Activated B cell treated with CpG ODN at 0.5 μM for 24 hours (primary cell): ENCODE data around the gene PATE2. TPM values are rescaled to one million over a fixed set of nuclear protein-coding genes. Genes with fewer than 3 reads are reported as not detected.

Experiments used
- ATAC-seq: fragments of 200-7000 bp; cut with Tn5 transposase; one replicate; pipeline ENCODE4 v1.10.0; 2021; ENCODE audit warnings: low read depth, mild to moderate bottlenecking, moderate library complexity
- CTCF ChIA-PET: fragments of 350-600 bp; sonication (Branson Sonifier 250); formaldehyde crosslinking; loops from one replicate; lab custom pipeline; 2021; ENCODE audit warnings: antibody characterized with exemption; lab: Charles Lee
- POLR2A ChIA-PET: fragments of 350-600 bp; sonication (Branson Sonifier 250); formaldehyde crosslinking; loops from one replicate; lab custom pipeline; 2021; ENCODE audit warnings: antibody characterized with exemption; lab: Charles Lee
- DNase-seq: peaks from one replicate; pipeline ENCODE4 v3.0.0; 2022
- H3K27ac Mint-ChIP-seq: one replicate; pipeline ENCODE4 v1.8.0; 2020; ENCODE audit warnings: mixed read lengths
- H3K27me3 Mint-ChIP-seq: one replicate; pipeline ENCODE4 v1.8.0; 2021; ENCODE audit warnings: mixed read lengths
- H3K36me3 Mint-ChIP-seq: one replicate; pipeline ENCODE4 v1.8.0; 2021; ENCODE audit warnings: low read depth, mixed read lengths
- H3K4me1 Mint-ChIP-seq: one replicate; pipeline ENCODE4 v1.8.0; 2021; ENCODE audit warnings: mixed read lengths
- H3K4me3 Mint-ChIP-seq: one replicate; pipeline ENCODE4 v1.8.0; 2020; ENCODE audit warnings: mild to moderate bottlenecking, mixed read lengths
- H3K9me3 Mint-ChIP-seq: one replicate; pipeline ENCODE4 v1.8.0; 2020; ENCODE audit warnings: mixed read lengths
- intact Hi-C: fragments of 100-400 bp; cut with micrococcal nuclease; formaldehyde crosslinking; loops from one replicate; pipeline ENCODE4 v1.15.1; 2024
- total RNA-seq: library from RNA; stranded (reverse); gene quantifications from 2 replicates; pipeline ENCODE4 v1.2.3, GENCODE V29; 2022
- TF ChIP-seq, protein P1 (sequence below): fragments of 200-600 bp; IDR thresholded peaks from one replicate; pipeline ENCODE4 v1.8.0; 2022; ENCODE audit warnings: antibody characterized with exemption, mild to moderate bottlenecking

PATE2 gene
- total RNA-seq: not detected in 2 replicates

DNA sequence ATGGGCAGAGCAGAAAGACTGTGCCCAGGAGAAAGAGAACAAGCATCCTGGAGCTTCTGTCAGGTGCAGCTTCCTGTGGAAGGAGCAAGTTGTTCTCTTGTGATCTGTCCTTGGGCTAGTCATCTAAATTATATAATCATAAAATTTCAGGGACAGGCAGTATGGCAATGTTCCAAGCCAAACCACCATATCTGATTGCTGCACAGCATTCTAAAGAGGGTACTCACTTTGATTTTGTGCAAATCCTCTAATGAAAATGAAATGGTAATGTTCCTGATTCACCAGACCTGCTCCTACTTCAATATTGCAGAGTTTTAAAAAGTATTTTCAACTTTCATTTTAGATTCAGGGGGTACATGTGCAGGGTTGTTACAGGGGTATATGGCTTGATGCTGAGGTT lies at the start of gene PATE2:
Gene PATE2, minus strand, starts transcription at position 101 of the 400 bp plus-strand sequence. Its CDS starts 55 bp downstream, at position 46.
- ChIA-PET POLR2A (no interaction called here), CTCF (no interaction called here)
- no peaks in the 10 kb centered on the region for H3K36me3 Mint-ChIP-seq
- ATAC-seq: no peak
- no peaks in the 10 kb centered on the region for H3K27me3 Mint-ChIP-seq
- no peak within 1 kb of the TSS for H3K27ac Mint-ChIP-seq
- intact Hi-C loops: no loop called here
- no peaks in the 10 kb centered on the region for H3K4me1 Mint-ChIP-seq
- TF ChIP-seq, protein P1, sequence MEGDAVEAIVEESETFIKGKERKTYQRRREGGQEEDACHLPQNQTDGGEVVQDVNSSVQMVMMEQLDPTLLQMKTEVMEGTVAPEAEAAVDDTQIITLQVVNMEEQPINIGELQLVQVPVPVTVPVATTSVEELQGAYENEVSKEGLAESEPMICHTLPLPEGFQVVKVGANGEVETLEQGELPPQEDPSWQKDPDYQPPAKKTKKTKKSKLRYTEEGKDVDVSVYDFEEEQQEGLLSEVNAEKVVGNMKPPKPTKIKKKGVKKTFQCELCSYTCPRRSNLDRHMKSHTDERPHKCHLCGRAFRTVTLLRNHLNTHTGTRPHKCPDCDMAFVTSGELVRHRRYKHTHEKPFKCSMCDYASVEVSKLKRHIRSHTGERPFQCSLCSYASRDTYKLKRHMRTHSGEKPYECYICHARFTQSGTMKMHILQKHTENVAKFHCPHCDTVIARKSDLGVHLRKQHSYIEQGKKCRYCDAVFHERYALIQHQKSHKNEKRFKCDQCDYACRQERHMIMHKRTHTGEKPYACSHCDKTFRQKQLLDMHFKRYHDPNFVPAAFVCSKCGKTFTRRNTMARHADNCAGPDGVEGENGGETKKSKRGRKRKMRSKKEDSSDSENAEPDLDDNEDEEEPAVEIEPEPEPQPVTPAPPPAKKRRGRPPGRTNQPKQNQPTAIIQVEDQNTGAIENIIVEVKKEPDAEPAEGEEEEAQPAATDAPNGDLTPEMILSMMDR: no peak
- no peak within 1 kb of the TSS for H3K4me3 Mint-ChIP-seq
- H3K9me3 Mint-ChIP-seq: no peaks in the 10 kb centered on the region
- no peak for DNase-seq

DNA sequence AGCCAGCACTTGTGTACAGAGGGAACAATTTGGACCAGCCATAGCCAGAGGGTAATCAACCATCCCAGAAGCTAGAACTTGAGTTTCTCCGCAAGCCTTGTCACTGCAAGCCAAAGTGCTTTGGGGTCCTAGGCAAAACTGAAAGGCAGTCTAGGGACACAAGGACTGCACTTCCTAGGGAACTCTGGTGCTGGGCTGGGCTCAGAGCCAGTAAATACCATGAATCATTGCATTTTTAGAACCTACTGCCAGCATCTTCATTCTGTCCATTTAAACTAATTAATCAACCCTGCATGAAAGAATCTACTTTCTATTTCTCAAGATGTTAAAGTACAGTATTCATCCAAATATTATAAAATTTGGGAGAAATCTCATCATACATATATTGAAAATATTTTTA lies 29.3 kb upstream of the PATE2 start:
- H3K9me3 Mint-ChIP-seq: peaks cover 4% of the 10 kb centered on the region
- ChIA-PET POLR2A (no interaction called here), CTCF (no interaction called here)
- H3K27me3 Mint-ChIP-seq: no peaks in the 10 kb centered on the region
- DNase-seq (no peak), ATAC-seq (no peak)
- intact Hi-C loops: no loop called here
- no peak overlapping the region for H3K27ac Mint-ChIP-seq
- no peaks in the 10 kb centered on the region for H3K36me3 Mint-ChIP-seq
- no peak overlapping the region for H3K4me3 Mint-ChIP-seq
- TF ChIP-seq, protein P1: no peak
- H3K4me1 Mint-ChIP-seq: no peaks in the 10 kb centered on the region

DNA sequence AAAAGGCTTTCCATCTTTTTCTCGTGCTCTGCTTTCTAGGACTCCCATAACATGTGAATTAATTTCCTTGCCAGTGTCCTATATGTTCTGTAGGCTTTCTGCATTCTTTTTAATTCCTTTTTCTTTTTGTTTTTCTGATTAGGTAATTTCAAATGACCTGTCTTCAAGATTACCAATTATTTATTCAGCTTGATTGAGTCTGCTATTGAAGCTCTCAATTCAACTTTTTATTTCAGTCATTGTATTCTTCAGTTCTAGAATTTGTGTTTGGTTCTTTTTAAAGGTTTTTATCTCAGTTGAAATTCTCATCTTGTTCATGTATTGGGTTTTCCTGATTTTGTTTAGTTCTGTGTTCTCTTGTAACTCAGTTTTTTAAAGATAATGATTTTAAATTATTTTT lies 23.8 kb upstream of the PATE2 start:
- Mint-ChIP-seq H3K27ac (no peak overlapping the region), H3K4me1 (no peaks in the 10 kb centered on the region), H3K27me3 (no peaks in the 10 kb centered on the region), H3K9me3 (peaks cover 30% of the 10 kb centered on the region), H3K4me3 (no peak overlapping the region), H3K36me3 (peaks cover 1% of the 10 kb centered on the region)
- ChIA-PET POLR2A (no interaction called here), CTCF (no interaction called here)
- no peak for ATAC-seq
- intact Hi-C loops: no loop called here
- no peak for DNase-seq
- TF ChIP-seq, protein P1: no peak

DNA sequence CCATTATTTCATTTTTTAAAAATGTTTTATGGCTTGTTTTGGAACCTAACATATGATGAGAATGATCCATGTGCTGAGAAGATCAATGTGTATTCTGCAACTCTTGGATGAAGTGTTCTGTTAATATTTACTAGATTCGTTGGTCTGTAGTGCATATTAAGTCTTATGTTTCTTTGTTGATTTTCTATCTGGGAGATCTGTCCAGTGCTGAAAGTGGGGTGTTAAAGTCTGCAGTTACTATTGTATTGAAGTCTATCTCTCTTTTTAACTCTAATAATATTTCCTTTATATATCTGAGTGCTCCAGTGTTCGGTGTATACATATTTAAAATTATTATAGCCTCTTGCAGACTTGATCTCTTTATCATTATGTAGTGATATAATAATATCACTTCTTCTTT lies 21.2 kb upstream of the PATE2 start:
- ChIA-PET POLR2A (no interaction called here), CTCF (no interaction called here)
- DNase-seq (no peak), ATAC-seq (no peak)
- Mint-ChIP-seq H3K4me3 (no peak overlapping the region), H3K36me3 (peaks cover 1% of the 10 kb centered on the region), H3K4me1 (no peaks in the 10 kb centered on the region), H3K27ac (no peak overlapping the region), H3K27me3 (no peaks in the 10 kb centered on the region), H3K9me3 (peaks cover 42% of the 10 kb centered on the region)
- TF ChIP-seq, protein P1: no peak
- intact Hi-C loops: no loop called here

DNA sequence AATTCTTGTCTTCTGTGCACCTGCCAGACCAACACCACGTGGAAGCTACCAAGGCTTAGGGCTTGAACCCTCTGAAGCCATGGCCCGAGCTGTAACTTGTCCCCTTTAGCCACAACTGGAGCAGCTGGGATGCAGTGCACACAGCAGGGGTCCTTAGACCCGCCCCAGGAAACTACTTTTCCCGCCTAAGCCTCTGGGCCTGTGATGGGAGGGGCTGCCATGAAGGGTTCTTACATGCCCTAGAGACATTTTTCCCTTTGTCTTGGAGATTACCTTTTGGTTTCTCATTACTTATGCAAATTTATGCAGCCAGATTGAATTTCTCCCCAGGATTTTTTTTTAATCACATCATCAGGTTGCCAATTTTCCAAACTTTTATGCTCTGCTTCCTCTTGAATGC lies 19.0 kb upstream of the PATE2 start:
- TF ChIP-seq, protein P1: no peak
- CTCF ChIA-PET: no interaction called here
- Mint-ChIP-seq H3K4me1 (no peaks in the 10 kb centered on the region), H3K36me3 (peaks cover 1% of the 10 kb centered on the region), H3K4me3 (no peak overlapping the region), H3K27ac (no peak overlapping the region), H3K27me3 (no peaks in the 10 kb centered on the region), H3K9me3 (peaks cover 52% of the 10 kb centered on the region)
- DNase-seq (no peak), ATAC-seq (no peak)
- POLR2A ChIA-PET: no interaction called here
- intact Hi-C loops: no loop called here
